ENCODE data around the gene GATM. TPM values are rescaled to one million over a fixed set of nuclear protein-coding genes. Genes with fewer than 3 reads are reported as not detected.

Gene GATM
- total RNA-seq, 3 donors from 2014 or later (not counting 1 experiment from before 2014, with no cell fraction given), result 1.3 to 2.1 (median 2.0) TPM

- Mint-ChIP-seq H3K4me3 (no peak overlapping the region), H3K4me1 (peaks cover 0 to 5% of the 10 kb centered on the region in 2 donors), H3K27ac (no peak overlapping the region), H3K9me3 (no peaks in the 10 kb centered on the region), H3K27me3 (ENCODE audit: low read depth in 2 of 2) (peaks cover 4 to 7% of the 10 kb centered on the region in 2 donors), H3K36me3 (no peaks in the 10 kb centered on the region)
- Histone ChIP-seq H3K4me3 (ENCODE audit: low read length) (no peak overlapping the region), H3K36me3 (ENCODE audit: control insufficient read depth, insufficient read depth, low read length) (no peaks in the 10 kb centered on the region), H3K27me3 (ENCODE audit: control insufficient read depth, insufficient read depth, low read length) (no peaks in the 10 kb centered on the region), H3K9me3 (ENCODE audit: control insufficient read depth, insufficient read depth, low read length) (no peaks in the 10 kb centered on the region), H3K4me1 (ENCODE audit: control insufficient read depth, insufficient read depth, low read length) (peaks cover 4% of the 10 kb centered on the region), H3K27ac (ENCODE audit: low read length) (no peak overlapping the region)
- TF ChIP-seq, protein P1, sequence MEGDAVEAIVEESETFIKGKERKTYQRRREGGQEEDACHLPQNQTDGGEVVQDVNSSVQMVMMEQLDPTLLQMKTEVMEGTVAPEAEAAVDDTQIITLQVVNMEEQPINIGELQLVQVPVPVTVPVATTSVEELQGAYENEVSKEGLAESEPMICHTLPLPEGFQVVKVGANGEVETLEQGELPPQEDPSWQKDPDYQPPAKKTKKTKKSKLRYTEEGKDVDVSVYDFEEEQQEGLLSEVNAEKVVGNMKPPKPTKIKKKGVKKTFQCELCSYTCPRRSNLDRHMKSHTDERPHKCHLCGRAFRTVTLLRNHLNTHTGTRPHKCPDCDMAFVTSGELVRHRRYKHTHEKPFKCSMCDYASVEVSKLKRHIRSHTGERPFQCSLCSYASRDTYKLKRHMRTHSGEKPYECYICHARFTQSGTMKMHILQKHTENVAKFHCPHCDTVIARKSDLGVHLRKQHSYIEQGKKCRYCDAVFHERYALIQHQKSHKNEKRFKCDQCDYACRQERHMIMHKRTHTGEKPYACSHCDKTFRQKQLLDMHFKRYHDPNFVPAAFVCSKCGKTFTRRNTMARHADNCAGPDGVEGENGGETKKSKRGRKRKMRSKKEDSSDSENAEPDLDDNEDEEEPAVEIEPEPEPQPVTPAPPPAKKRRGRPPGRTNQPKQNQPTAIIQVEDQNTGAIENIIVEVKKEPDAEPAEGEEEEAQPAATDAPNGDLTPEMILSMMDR (IDR thresholded peaks at IDR 0.05), result no peak
- DNase-seq (no peak), ATAC-seq (no peak)
- WGBS (ENCODE audit: insufficient coverage), result 59% methylated on average over 2 of the region's 2 CpGs
- intact Hi-C loops (cut with micrococcal nuclease), result no loop called here
These were observed 49.7 kb downstream of the GATM start for GRCh38 chr15:45328663-45329062.

GRCh38 chr15:45326741-45327140 lies 51.6 kb downstream of the GATM start:
- H3K36me3 ChIP-seq (ENCODE audit: control insufficient read depth, insufficient read depth, low read length), result no peaks in the 10 kb centered on the region
- H3K27me3 ChIP-seq (ENCODE audit: control insufficient read depth, insufficient read depth, low read length), result no peaks in the 10 kb centered on the region
- TF ChIP-seq, protein P1 (IDR thresholded peaks at IDR 0.05), result no peak
- Mint-ChIP-seq H3K9me3 (no peaks in the 10 kb centered on the region), H3K4me1 (no peaks in the 10 kb centered on the region), H3K27me3 (ENCODE audit: low read depth in 2 of 2) (peaks cover 6 to 7% of the 10 kb centered on the region in 2 donors), H3K4me3 (no peak overlapping the region), H3K27ac (no peak overlapping the region), H3K36me3 (no peaks in the 10 kb centered on the region)
- DNase-seq (no peak), ATAC-seq (no peak)
- H3K27ac ChIP-seq (ENCODE audit: low read length), result no peak overlapping the region
- H3K4me3 ChIP-seq (ENCODE audit: low read length), result no peak overlapping the region
- intact Hi-C loops (cut with micrococcal nuclease), result no loop called here
- no peaks in the 10 kb centered on the region for H3K4me1 ChIP-seq (ENCODE audit: control insufficient read depth, insufficient read depth, low read length)
- no peaks in the 10 kb centered on the region for H3K9me3 ChIP-seq (ENCODE audit: control insufficient read depth, insufficient read depth, low read length)
- 78% methylated on average over 6 of the region's 7 CpGs for WGBS (ENCODE audit: insufficient coverage)

GRCh38 chr15:45326280-45326679 lies 52.1 kb downstream of the GATM start:
- Mint-ChIP-seq H3K4me3 (no peak overlapping the region), H3K36me3 (no peaks in the 10 kb centered on the region), H3K27ac (no peak overlapping the region), H3K9me3 (no peaks in the 10 kb centered on the region), H3K27me3 (ENCODE audit: low read depth in 2 of 2) (peaks cover 8 to 9% of the 10 kb centered on the region in 2 donors), H3K4me1 (no peaks in the 10 kb centered on the region)
- 89% methylated on average over 5 of the region's 5 CpGs for WGBS (ENCODE audit: insufficient coverage)
- no peaks in the 10 kb centered on the region for H3K9me3 ChIP-seq (ENCODE audit: control insufficient read depth, insufficient read depth, low read length)
- TF ChIP-seq, protein P1 (IDR thresholded peaks at IDR 0.05), result no peak
- no peak overlapping the region for H3K4me3 ChIP-seq (ENCODE audit: low read length)
- intact Hi-C loops (cut with micrococcal nuclease), result no loop called here
- H3K36me3 ChIP-seq (ENCODE audit: control insufficient read depth, insufficient read depth, low read length), result no peaks in the 10 kb centered on the region
- no peak overlapping the region for H3K27ac ChIP-seq (ENCODE audit: low read length)
- no peaks in the 10 kb centered on the region for H3K27me3 ChIP-seq (ENCODE audit: control insufficient read depth, insufficient read depth, low read length)
- ATAC-seq (no peak), DNase-seq (no peak)
- H3K4me1 ChIP-seq (ENCODE audit: control insufficient read depth, insufficient read depth, low read length), result no peaks in the 10 kb centered on the region

GRCh38 chr15:45320581-45321205 lies 57.7 kb downstream of the GATM start:
- no peaks in the 10 kb centered on the region for H3K9me3 Mint-ChIP-seq
- H3K4me1 Mint-ChIP-seq, result no peaks in the 10 kb centered on the region
- no peaks in the 10 kb centered on the region for H3K36me3 ChIP-seq (ENCODE audit: control insufficient read depth, insufficient read depth, low read length)
- ATAC-seq (no peak), DNase-seq (no peak)
- H3K27me3 ChIP-seq (ENCODE audit: control insufficient read depth, insufficient read depth, low read length), result no peaks in the 10 kb centered on the region
- H3K4me3 Mint-ChIP-seq, result no peak overlapping the region
- intact Hi-C loops (cut with micrococcal nuclease), result no loop called here
- H3K9me3 ChIP-seq (ENCODE audit: control insufficient read depth, insufficient read depth, low read length), result no peaks in the 10 kb centered on the region
- H3K4me3 ChIP-seq (ENCODE audit: low read length), result no peak overlapping the region
- H3K4me1 ChIP-seq (ENCODE audit: control insufficient read depth, insufficient read depth, low read length), result no peaks in the 10 kb centered on the region
- no peaks in the 10 kb centered on the region for H3K36me3 Mint-ChIP-seq
- H3K27ac ChIP-seq (ENCODE audit: low read length), result no peak overlapping the region
- peaks cover 8 to 29% of the 10 kb centered on the region in 2 donors for H3K27me3 Mint-ChIP-seq (ENCODE audit: low read depth in 2 of 2)
- no peak overlapping the region for H3K27ac Mint-ChIP-seq
- TF ChIP-seq, protein P1 (IDR thresholded peaks at IDR 0.05), result no peak
- 85% methylated on average over 3 of the region's 3 CpGs for WGBS (ENCODE audit: insufficient coverage)

Data from natural killer cell (primary cell).